NCI-H2196 (cell line): ENCODE results near the gene ZNF827.

Experiments
- DNase-seq: peaks from one replicate; lab custom pipeline; 2025; ENCODE audit not compliant: unreplicated experiment; lab: John Stamatoyannopoulos, UW

ZNF827 gene

DNA sequence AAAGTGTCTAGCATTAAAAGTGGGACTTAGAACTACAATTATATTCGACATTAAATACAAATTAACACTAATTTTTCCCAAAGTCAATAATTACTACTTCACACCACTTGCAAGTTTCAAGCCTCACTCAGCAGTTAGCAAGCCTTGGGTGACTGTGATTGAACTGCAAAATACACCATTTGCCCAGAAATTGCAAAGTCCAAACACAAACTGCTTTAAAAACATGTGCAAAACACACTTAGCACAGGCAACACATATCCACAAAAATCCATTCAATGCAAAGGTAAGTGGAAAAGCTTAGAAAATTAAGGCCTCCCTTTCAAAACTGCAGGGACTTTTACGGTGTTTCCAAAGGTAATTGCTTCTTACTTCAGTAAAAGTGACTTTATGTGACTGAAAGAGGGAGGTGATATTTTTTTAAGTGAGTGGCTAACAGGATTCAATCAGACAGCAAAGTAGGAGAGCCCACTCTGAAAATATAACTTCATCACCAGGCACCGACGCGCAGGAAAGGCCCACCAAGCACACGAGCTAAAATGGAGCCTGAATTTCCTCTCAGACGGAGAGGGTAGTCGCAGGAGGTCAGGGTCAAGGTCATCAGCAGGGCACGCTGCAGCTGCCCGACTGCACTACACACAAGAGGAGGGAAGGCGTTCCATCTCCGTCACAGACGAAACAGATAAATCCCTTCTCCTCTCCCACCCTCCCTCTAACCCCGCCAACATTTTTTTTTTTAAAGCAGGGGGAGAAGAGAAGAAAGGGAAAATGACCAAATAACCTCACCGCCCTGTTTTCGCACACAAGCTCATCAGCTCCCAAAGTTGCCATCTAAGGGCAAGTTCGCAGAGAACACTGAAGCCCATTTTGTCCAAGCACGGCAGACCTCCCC lies 3.1 kb downstream of the ZNF827 start:
- DNase-seq: no peak

- no peak for DNase-seq
Observed at GRCh38 chr4:145934434-145935047, 4.1 kb downstream of the ZNF827 start.

- DNase-seq: no peak
Observed at GRCh38 chr4:145933134-145933533, 5.5 kb downstream of the ZNF827 start.

DNA sequence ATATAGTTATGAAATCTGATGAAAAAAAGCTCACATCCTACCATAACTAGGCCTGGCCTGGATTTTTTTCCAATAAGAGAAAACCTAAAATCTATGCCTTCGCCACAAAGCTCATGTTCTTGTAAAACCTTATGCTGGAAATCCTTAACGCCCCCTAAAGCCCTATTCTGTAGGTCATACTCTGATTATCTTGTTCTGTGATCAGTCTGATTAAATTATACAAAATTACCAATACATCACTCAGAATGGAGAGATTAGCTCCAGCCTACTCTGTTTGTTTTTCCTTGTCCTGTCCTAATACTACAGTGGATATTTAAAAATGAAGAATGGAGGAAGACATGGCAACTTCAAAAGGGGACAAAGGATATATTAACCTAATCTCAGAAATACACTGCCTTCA lies 7.2 kb downstream of the ZNF827 start:
- DNase-seq: no peak

DNA sequence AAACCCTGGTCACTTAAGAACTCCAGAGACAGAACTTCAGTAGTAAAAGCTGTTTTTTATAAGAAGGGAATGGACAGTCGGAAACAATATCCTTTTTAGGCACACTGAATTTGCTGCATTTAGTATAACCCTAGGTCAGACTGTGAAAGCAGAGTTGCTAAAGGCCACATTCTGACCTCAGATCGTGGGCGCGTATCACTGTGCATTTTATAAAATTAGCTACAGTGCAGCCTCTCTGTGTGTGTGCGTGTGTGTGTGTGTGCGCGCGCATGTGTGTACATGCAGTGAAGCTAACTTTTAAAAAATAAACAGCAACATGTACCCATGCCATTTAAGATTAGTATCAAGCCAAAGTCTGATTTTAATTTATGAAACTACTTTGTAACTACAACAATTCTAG lies 8.0 kb downstream of the ZNF827 start:
- DNase-seq: no peak

DNA sequence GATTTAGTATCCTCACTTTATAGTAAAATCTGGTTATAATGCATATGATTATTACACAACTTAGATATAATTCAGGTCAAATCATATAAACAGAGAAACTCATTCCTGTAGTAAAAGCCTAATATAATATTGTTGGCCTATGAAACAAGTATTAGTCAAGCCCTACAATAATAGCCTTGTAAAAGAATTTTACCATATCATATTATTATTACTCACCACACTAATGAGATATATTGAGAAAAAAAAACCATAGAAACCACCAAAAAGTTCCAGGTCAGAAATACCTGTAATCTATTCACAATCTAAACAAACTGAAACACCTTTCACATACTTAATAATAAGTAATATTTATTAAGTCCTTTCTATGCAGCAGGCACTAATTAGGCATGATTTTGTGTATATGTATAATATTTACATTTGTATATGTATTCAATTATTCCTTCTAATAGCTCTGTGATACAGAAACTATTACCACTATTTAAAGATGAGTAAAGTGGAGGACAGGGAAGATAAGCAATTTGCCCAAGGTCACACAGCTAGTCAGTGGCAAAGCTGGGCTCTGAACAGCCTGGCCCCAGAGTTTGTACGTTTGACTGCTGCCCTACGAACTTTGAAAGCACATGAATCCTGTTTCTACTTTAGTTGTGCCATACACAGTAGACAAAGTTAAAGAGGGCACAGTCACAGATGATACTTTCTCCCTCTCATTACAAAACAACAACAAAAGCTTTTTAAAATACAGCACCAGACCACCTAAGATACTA lies 9.0 kb downstream of the ZNF827 start:
- no peak for DNase-seq

DNA sequence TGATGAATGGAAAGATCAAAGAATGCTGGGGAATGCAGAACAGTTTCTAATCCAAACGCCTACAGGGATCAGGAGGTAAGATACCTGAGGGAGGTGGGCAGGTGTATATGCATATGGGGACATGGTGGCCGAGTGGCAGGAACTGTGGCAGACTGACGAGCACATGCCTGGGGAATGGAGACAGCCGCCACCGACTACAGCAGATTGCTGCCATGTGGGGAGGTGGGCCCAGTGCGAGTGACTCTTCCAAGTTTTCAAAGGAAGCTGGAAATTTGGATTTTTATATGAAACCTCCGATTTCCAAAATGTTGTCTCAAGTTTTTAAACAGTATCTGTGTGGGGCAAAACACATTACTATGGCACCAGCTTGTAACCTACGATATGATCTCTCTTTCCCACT lies 9.9 kb downstream of the ZNF827 start:
- no peak for DNase-seq

GRCh38 chr4:145927030-145927429 lies 11.6 kb downstream of the ZNF827 start:
- DNase-seq: no peak

- DNase-seq: no peak
Observed at GRCh38 chr4:145921231-145921630, 17.4 kb downstream of the ZNF827 start.

- DNase-seq: no peak
Observed at GRCh38 chr4:145920205-145920604, 18.4 kb downstream of the ZNF827 start.

DNA sequence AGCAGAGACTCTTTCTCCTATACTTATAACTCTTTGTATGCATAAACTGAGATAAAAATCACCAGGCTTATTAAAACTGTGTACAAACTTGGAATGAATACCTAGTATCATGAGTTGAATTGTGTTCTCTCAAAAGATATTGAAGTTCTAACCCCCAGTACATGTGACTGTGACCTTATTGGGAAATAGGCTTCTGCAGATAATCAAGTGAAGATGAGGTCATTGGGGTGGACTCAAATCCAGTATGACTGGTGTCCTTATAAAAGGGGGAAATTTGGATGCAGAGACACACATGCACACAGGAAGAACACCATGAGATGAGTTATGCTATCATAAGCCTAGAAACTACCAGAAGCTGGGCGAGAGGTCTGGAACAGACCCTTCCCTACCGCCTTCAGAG lies 26.2 kb downstream of the ZNF827 start:
- DNase-seq: no peak

DNA sequence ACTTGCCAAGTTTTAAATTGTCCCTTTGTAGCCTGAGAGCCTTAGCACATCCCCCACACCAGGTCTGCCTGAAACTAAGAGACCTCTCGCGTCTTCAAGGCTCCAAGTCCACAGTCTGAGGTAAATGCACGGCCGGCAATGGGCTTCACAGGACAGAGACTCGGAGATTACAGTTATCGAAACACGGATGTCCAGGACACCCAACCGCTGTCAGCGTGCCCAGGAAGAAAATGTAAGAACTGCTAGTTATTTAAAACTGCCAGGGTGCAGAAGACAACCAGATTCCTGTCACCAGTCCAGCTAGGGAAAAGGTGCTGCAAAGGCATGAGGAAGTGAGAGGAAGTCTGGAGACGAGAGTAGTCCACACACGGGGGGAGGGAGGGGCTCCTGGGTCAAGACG lies 28.9 kb downstream of the ZNF827 start:
- DNase-seq: no peak

DNA sequence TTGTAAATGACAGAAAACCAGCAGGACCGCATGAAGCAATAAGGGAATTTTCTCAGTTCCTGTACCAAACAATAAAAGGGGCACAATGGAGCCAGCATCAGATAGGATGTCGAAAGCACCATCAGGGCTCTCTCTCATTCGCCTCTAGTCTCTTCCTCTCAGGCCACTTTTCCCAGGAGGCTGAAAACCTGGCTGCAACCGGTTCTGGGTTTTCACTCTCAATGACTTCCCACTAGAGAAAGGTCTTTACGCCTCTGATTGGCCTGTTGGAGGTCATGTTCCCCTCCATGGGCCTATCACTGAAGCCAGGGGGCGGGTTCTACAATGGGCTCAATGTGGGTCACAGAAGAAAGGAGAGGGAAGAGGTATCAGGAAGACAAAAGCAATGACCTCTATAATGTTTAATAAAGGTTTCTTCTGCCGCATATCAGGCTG lies 29.3 kb downstream of the ZNF827 start:
- DNase-seq: no peak

GRCh38 chr4:145907812-145908211 lies 30.8 kb downstream of the ZNF827 start:
- DNase-seq: no peak

GRCh38 chr4:145907390-145907789 lies 31.2 kb downstream of the ZNF827 start:
- DNase-seq: no peak

- no peak for DNase-seq
Observed at GRCh38 chr4:145904413-145905177, 34.0 kb downstream of the ZNF827 start.

GRCh38 chr4:145902522-145902921 lies 36.1 kb downstream of the ZNF827 start:
- DNase-seq: no peak

DNA sequence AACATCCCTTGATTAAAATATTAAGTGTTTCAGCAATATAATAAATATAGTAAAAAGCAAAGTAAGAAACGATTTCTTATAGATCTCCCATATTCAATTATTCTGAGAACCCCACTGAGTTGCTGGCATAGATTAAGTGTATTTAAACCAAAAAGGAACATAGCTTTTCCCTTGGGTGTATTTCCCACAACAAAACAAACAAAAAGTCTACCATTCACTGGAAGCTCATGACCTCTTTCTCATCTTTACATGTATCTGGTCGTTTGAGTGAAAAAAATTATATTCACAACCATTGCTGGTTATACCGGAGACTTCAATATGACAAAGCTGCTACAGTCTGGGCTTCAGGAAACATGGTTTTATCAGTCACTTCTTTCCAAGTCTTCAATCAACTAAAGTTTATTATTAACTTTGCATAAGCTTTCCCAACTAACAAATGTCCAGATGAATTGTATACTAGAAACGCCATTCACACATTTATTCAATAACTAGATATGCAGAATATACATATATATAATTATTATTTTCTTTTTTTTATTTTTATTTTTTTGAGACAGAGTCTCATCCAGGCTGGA lies 38.6 kb downstream of the ZNF827 start:
- DNase-seq: no peak

DNA sequence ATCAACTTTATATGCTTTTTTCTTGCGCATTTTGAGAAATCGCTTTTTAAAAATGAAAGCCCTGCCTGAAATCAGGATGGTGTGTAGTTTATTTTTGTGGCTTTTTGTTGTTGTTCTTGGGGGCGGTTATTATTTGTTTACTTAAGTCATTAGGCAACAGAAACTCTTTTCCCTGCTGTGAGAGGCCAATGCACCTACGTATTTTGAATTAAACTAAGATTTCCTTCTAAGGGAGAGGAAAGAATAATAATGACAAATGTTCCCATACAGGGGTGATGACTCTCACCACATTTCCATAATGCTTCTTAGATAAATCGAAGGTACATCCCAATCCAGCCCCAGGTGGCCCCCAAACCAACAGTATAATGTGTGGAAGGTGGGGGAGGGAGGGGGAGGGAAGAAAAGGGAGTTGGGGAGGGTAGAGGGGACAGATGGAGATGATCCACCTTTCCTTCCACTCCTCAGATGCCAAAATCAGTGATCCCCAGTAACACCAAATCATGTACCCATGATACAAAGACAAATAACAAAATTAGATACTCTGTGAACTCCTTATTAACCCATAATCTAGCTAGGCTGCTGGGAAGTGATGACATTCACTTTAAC lies 39.6 kb downstream of the ZNF827 start:
- no peak for DNase-seq

DNA sequence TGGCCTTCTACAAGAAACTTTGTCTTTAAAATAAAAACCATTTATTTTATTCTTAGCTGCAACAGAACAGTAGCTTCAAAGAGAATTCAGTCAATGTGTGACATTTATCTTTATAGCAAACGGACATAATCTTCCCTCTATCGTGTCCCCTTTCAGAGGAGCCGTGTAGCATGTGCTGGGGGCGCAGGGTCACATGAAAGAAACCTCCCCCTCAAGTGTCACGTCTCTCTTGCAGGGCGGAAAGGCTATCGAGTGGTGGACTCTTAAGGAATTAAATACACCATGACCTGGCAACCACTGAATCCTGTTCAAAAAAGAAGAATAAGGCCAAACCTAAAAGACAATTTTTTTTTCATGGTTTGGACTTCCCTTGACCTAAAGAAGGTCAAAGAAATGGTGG lies 40.2 kb downstream of the ZNF827 start:
- DNase-seq: no peak
